ENCODE results near the gene PPIL6.

GRCh38 chr6:109345986-109346385 is 94.4 kb downstream of the PPIL6 start:
- TF ChIP-seq EZH2phosphoT487 (IDR thresholded peaks at IDR 0.05; ENCODE audit: unreplicated experiment) (no peak), CTCF (conservative IDR thresholded peaks at IDR 0.05; ENCODE audit: low read depth in 2 of 2) (no peak), REST (IDR thresholded peaks at IDR 0.05; ENCODE audit: unreplicated experiment) (no peak), POLR2AphosphoS5 (IDR thresholded peaks at IDR 0.05; ENCODE audit: low read depth) (no peak), EZH2 (IDR thresholded peaks at IDR 0.05; ENCODE audit: low read depth, unreplicated experiment) (no peak), JUNB (IDR thresholded peaks at IDR 0.05; ENCODE audit: unreplicated experiment) (no peak), STAT1 (IDR thresholded peaks at IDR 0.05; ENCODE audit: unreplicated experiment) (no peak), CREB1 (CRISPR knock-in tag; IDR thresholded peaks at IDR 0.05; ENCODE audit: low read depth) (no peak), ZNF462 (CRISPR knock-in tag; IDR thresholded peaks at IDR 0.05) (no peak), ZNF331 (CRISPR knock-in tag; IDR thresholded peaks at IDR 0.05; ENCODE audit: low read depth) (no peak), NANOG (IDR thresholded peaks at IDR 0.05; ENCODE audit: borderline replicate concordance) (no peak), ZNF114 (CRISPR knock-in tag; IDR thresholded peaks at IDR 0.05) (no peak)
